Body of pancreas (tissue), 4 donors: ENCODE data around the gene ACTR3.

ENCODE experiments used
- POLR2A ChIP-seq, 3 donors: fragments of 450-650 bp; IDR thresholded peaks; one replicate each; pipeline ENCODE4 v1.6.1; 2016; ENCODE audit warnings: antibody characterized with exemption in 3 of 3, mild to moderate bottlenecking in 2 of 3
- TF ChIP-seq, protein P1 (sequence below), 7 experiments: fragments of 450-650 bp in 4 of 7; fragments of 200-600 bp in 3 of 7; sonication (generic) in 3 of 7; IDR thresholded peaks; one replicate each; pipeline ENCODE4 v1.5.1; 2016 to 2019; ENCODE audit warnings: antibody characterized with exemption in 7 of 7

DNA sequence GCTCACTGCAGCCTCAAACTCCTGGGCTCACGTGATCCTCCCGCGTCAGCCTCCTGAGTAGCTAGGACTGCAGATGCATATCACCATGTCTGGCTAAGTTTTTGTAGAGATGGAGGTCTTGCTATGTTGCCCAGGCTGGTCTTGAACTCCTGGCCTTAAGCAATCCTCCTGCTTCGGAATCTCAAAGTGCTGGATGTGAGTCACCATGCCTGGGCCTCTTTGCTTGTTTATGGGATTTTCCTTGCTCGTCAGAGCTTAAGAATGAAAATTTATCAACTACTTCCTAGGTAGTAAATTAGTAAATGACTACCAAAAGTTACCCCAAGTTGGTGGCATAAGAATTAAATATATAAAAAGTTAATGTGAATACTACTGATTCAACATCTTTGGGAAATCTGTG lies 51.0 kb downstream of the ACTR3 start:
- TF ChIP-seq, protein P1, sequence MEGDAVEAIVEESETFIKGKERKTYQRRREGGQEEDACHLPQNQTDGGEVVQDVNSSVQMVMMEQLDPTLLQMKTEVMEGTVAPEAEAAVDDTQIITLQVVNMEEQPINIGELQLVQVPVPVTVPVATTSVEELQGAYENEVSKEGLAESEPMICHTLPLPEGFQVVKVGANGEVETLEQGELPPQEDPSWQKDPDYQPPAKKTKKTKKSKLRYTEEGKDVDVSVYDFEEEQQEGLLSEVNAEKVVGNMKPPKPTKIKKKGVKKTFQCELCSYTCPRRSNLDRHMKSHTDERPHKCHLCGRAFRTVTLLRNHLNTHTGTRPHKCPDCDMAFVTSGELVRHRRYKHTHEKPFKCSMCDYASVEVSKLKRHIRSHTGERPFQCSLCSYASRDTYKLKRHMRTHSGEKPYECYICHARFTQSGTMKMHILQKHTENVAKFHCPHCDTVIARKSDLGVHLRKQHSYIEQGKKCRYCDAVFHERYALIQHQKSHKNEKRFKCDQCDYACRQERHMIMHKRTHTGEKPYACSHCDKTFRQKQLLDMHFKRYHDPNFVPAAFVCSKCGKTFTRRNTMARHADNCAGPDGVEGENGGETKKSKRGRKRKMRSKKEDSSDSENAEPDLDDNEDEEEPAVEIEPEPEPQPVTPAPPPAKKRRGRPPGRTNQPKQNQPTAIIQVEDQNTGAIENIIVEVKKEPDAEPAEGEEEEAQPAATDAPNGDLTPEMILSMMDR (IDR thresholded peaks at IDR 0.05), result no peak
- TF ChIP-seq POLR2A (IDR thresholded peaks at IDR 0.05), result no peak
